CD14-positive monocyte (primary cell): ENCODE results near the gene LYSMD3. TPM values are rescaled to one million over a fixed set of nuclear protein-coding genes. Genes with fewer than 3 reads are reported as not detected.

Experiments
- DNase-seq, 3 donors: peaks; one replicate each; pipeline ENCODE4 v3.0.0-alpha.2; 2011 to 2022
- H2AFZ ChIP-seq: 2 replicates; pipeline ENCODE4 v1.6.0; 2012; ENCODE audit warnings: mild to moderate bottlenecking, low read depth, low read length, inconsistent platforms; ENCODE audit not compliant: insufficient read depth, poor library complexity, severe bottlenecking
- H3K27ac ChIP-seq, 2 donors: 1 replicate in 1 of 2; 2 replicates in 1 of 2; pipeline ENCODE4 v1.5.1; 2012 to 2013; ENCODE audit warnings: low read length in 2 of 2, control low read depth in 1 of 2, inconsistent platforms in 1 of 2, low read depth in 1 of 2, mild to moderate bottlenecking in 1 of 2
- H3K27me3 ChIP-seq, 2 donors: one replicate each; pipeline versions ENCODE4 v1.6.0 to v1.6.1; 2011 to 2013; ENCODE audit warnings: low read length in 2 of 2; ENCODE audit not compliant: control insufficient read depth in 2 of 2, insufficient read depth in 2 of 2
- H3K36me3 ChIP-seq, 2 donors: replicated peaks in 1 of 2; 1 replicate in 1 of 2; 2 replicates in 1 of 2; pipeline versions ENCODE4 v1.5.1 to v1.6.1; 2012 to 2013; ENCODE audit warnings: low read length in 2 of 2, control low read depth in 1 of 2, inconsistent platforms in 1 of 2, mild to moderate bottlenecking in 1 of 2; ENCODE audit not compliant: insufficient read depth in 2 of 2, control insufficient read depth in 1 of 2
- H3K4me1 ChIP-seq, 2 donors: 1 replicate in 1 of 2; 2 replicates in 1 of 2; pipeline versions ENCODE4 v1.5.1 to v1.6.1; 2012 to 2013; ENCODE audit warnings: low read length in 2 of 2, control low read depth in 1 of 2, inconsistent platforms in 1 of 2, mild to moderate bottlenecking in 1 of 2, moderate library complexity in 1 of 2; ENCODE audit not compliant: insufficient read depth in 2 of 2, control insufficient read depth in 1 of 2
- H3K4me2 ChIP-seq: replicated peaks from 2 replicates; pipeline ENCODE3; 2012; ENCODE audit warnings: low read length, moderate library complexity, mild to moderate bottlenecking; ENCODE audit not compliant: poor library complexity, severe bottlenecking; ENCODE audit errors: extremely low read depth
- H3K4me3 ChIP-seq, 3 experiments: fragments of 200-600 bp in 1 of 3; sonication (generic) in 1 of 3; replicated peaks in 1 of 3; 1 replicate in 2 of 3; 2 replicates in 1 of 3; pipeline ENCODE4 v1.5.1; 2011 to 2013; ENCODE audit warnings: low read length in 3 of 3, mild to moderate bottlenecking in 3 of 3, control low read depth in 2 of 3, low read depth in 2 of 3, inconsistent platforms in 1 of 3, moderate library complexity in 1 of 3
- H3K79me2 ChIP-seq: 2 replicates; pipeline ENCODE4 v1.6.0; 2012; ENCODE audit warnings: mild to moderate bottlenecking, control low read depth, inconsistent platforms, low read length, moderate library complexity; ENCODE audit not compliant: insufficient read depth
- H3K9ac ChIP-seq: 2 replicates; pipeline ENCODE4 v1.6.0; 2017; ENCODE audit warnings: low read length, mild to moderate bottlenecking; ENCODE audit not compliant: insufficient read depth, poor library complexity, severe bottlenecking
- H3K9me3 ChIP-seq, 2 donors: replicated peaks in 1 of 2; 1 replicate in 1 of 2; 2 replicates in 1 of 2; pipeline versions ENCODE4 v1.5.1 to v1.6.1; 2012 to 2013; ENCODE audit warnings: low read length in 2 of 2, control low read depth in 1 of 2; ENCODE audit not compliant: control insufficient read depth in 1 of 2, insufficient read depth in 1 of 2
- H4K20me1 ChIP-seq: 2 replicates; pipeline ENCODE4 v1.6.0; 2012; ENCODE audit warnings: mild to moderate bottlenecking, low read length, control low read depth, moderate library complexity; ENCODE audit not compliant: insufficient read depth
- H3K27ac Mint-ChIP-seq, 7 donors: one replicate each; pipeline ENCODE4 v1.8.0; 2020; ENCODE audit warnings: mild to moderate bottlenecking in 7 of 7, mixed read lengths in 7 of 7, moderate library complexity in 6 of 7, inconsistent platforms in 2 of 7
- H3K27me3 Mint-ChIP-seq, 3 donors: one replicate each; pipeline ENCODE4 v1.8.0; 2021 to 2022; ENCODE audit warnings: low read depth in 3 of 3, mild to moderate bottlenecking in 3 of 3, mixed read lengths in 3 of 3, moderate library complexity in 3 of 3, inconsistent platforms in 1 of 3
- H3K36me3 Mint-ChIP-seq, 2 donors: one replicate each; pipeline ENCODE4 v1.8.0; 2020; ENCODE audit warnings: mixed read lengths in 2 of 2, inconsistent platforms in 1 of 2, mild to moderate bottlenecking in 1 of 2
- H3K4me1 Mint-ChIP-seq: one replicate; pipeline ENCODE4 v1.8.0; 2020; ENCODE audit warnings: mild to moderate bottlenecking, mixed read lengths
- H3K4me3 Mint-ChIP-seq, 2 donors: one replicate each; pipeline ENCODE4 v1.8.0; 2020; ENCODE audit warnings: mild to moderate bottlenecking in 2 of 2, mixed read lengths in 2 of 2, moderate library complexity in 1 of 2
- H3K9me3 Mint-ChIP-seq, 7 donors: one replicate each; pipeline ENCODE4 v1.8.0; 2020 to 2022; ENCODE audit warnings: mixed read lengths in 7 of 7, mild to moderate bottlenecking in 6 of 7, moderate library complexity in 6 of 7, inconsistent platforms in 2 of 7
- WGBS: methylation state at CpG from one replicate; pipeline ENCODE4 v1.1.5; 2013; ENCODE audit warnings: missing lambda C conversion rate; ENCODE audit not compliant: insufficient coverage; 5-methylcytosine and 5-hydroxymethylcytosine counted together
- intact Hi-C, 2 donors: fragments of 100-400 bp; cut with micrococcal nuclease; formaldehyde crosslinking; loops; one replicate each; pipeline versions ENCODE4 v1.15.0 to v1.15.1; 2023
- polyA plus RNA-seq, 3 donors: library from polyadenylated mRNA; depleted of rRNA in 1 of 3; unstranded in 2 of 3; stranded (reverse) in 1 of 3; fragments of 300-500 nt in 2 of 3; fragments of >200 nt in 1 of 3; fragmentation: Illumina TruSeq in 2 of 3; gene quantifications; 1 replicate in 2 of 3; 2 replicates in 1 of 3; pipeline ENCODE4 v1.2.3, GENCODE V29; 2012 to 2021
- TF ChIP-seq, protein P1 (sequence below): fragments of 200-600 bp; IDR thresholded peaks from one replicate; pipeline ENCODE4 v1.8.0; 2022; ENCODE audit warnings: antibody characterized with exemption, mild to moderate bottlenecking

The LYSMD3 gene
- polyA plus RNA-seq, 3 donors: 6.0 to 12.1 (median 8.4) TPM

DNA sequence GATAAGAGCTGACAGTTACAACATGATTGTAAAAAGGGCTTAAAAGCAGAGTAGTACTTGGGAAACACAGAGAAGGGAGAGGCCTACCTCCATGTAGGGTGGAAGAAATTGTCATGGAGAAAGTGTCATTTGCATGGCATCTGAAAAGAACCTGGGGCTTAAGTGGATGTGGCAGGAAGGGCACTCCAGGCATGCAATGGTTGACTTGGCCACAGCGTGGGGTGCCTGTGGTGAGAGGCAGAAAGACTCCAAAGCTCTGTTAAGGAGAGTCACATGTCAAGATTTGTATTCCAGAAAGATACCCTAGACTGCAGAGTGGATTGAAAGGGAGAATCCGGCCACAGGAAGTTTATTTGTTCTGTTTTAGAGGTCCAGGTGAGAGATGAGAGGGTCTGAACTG, 52.3 kb downstream of the LYSMD3 start:
- peaks cover 22% of the 10 kb centered on the region for H3K4me1 Mint-ChIP-seq
- no peak overlapping the region for H3K4me3 ChIP-seq
- TF ChIP-seq, protein P1, sequence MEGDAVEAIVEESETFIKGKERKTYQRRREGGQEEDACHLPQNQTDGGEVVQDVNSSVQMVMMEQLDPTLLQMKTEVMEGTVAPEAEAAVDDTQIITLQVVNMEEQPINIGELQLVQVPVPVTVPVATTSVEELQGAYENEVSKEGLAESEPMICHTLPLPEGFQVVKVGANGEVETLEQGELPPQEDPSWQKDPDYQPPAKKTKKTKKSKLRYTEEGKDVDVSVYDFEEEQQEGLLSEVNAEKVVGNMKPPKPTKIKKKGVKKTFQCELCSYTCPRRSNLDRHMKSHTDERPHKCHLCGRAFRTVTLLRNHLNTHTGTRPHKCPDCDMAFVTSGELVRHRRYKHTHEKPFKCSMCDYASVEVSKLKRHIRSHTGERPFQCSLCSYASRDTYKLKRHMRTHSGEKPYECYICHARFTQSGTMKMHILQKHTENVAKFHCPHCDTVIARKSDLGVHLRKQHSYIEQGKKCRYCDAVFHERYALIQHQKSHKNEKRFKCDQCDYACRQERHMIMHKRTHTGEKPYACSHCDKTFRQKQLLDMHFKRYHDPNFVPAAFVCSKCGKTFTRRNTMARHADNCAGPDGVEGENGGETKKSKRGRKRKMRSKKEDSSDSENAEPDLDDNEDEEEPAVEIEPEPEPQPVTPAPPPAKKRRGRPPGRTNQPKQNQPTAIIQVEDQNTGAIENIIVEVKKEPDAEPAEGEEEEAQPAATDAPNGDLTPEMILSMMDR: no peak
- no peak overlapping the region for H3K9ac ChIP-seq
- H3K27me3 ChIP-seq: no peaks in the 10 kb centered on the region
- H3K9me3 ChIP-seq: no peaks in the 10 kb centered on the region
- no peaks in the 10 kb centered on the region for H3K36me3 Mint-ChIP-seq
- H3K79me2 ChIP-seq: peaks cover 6% of the 10 kb centered on the region
- H2AFZ ChIP-seq: peak overlapping the region; percentile 37
- H4K20me1 ChIP-seq: no peaks in the 10 kb centered on the region
- no peak overlapping the region for H3K4me3 Mint-ChIP-seq
- intact Hi-C loops: loop anchor here in 1 of 2 donors (5.0 to 10.0 kb wide), 2 partner anchors 50 to 52 kb away; partner anchors contain the start of gene LYSMD3
- H3K27ac ChIP-seq: no peak overlapping the region
- H3K27ac Mint-ChIP-seq: peak overlapping the region in 1 of 7 donors; percentile 70
- peaks cover 19 to 22% of the 10 kb centered on the region in 2 donors for H3K4me1 ChIP-seq
- no peaks in the 10 kb centered on the region for H3K36me3 ChIP-seq
- no peaks in the 10 kb centered on the region for H3K9me3 Mint-ChIP-seq
- DNase-seq: no peak
- 94% methylated on average over 2 of the region's 2 CpGs for WGBS
- no peak overlapping the region for H3K4me2 ChIP-seq
- peaks cover 3 to 7% (median 7%) of the 10 kb centered on the region in 3 donors for H3K27me3 Mint-ChIP-seq

DNA sequence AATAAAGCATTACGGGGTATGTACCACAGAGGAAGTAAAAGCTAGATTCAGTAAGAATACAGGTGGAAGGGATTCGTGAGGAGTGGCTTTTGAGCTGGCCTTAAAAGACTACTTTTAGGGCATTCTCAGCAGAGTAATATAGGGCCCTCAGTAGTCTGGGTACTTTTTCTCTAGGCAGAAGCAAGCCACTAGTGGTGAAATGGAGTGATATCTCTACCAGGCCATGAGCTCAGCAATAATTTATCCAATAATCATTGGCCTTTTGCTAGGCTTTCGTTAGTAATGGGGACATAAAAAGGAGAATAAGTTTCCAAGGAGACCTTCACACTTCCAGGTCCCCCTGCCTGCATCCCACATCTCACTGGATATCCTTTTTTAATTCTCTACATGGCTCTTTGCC, 53.0 kb downstream of the LYSMD3 start:
- no peak for DNase-seq
- Histone ChIP-seq H3K9me3 (no peaks in the 10 kb centered on the region), H3K27ac (no peak overlapping the region), H3K27me3 (no peaks in the 10 kb centered on the region), H3K4me3 (no peak overlapping the region), H3K4me1 (peaks cover 19 to 22% of the 10 kb centered on the region in 2 donors), H3K9ac (no peak overlapping the region), H3K79me2 (peaks cover 6% of the 10 kb centered on the region), H3K36me3 (no peaks in the 10 kb centered on the region), H2AFZ (peak overlapping the region; percentile 6), H3K4me2 (no peak overlapping the region), H4K20me1 (no peaks in the 10 kb centered on the region)
- intact Hi-C loops: loop anchor here in 1 of 2 donors (5.0 to 10.0 kb wide), 2 partner anchors 51 to 52 kb away; partner anchors contain the start of gene LYSMD3
- no CpG with 5 or more reads among the region's 3 CpGs for WGBS
- H3K4me3 Mint-ChIP-seq: no peak overlapping the region
- no peak overlapping the region for H3K27ac Mint-ChIP-seq
- TF ChIP-seq, protein P1: no peak
- peaks cover 22% of the 10 kb centered on the region for H3K4me1 Mint-ChIP-seq
- H3K27me3 Mint-ChIP-seq: peaks cover 3 to 7% (median 7%) of the 10 kb centered on the region in 3 donors
- H3K9me3 Mint-ChIP-seq: peaks cover 0 to 2% (median 0%) of the 10 kb centered on the region in 7 donors
- no peaks in the 10 kb centered on the region for H3K36me3 Mint-ChIP-seq
